Urothelium cell line (cell line): ENCODE data around the gene MYO6.
"Not testable (repeated sequence)": the region's sequence is repeated elsewhere in the genome, so short reads cannot be mapped to it uniquely, and the experiment has no call there.

Experiments used
- DNase-seq: peaks from one replicate; pipeline ENCODE4 v3.0.0; 2011; ENCODE audit warnings: low spot score, mixed read lengths
- FAIRE-seq: peaks from 2 replicates; lab custom pipeline; 2011; peaks lifted over from hg19 to GRCh38; lab: Jason Lieb, UNC

Gene MYO6

GRCh38 chr6:75876152-75876551 is 127.1 kb downstream of the MYO6 start:
- DNase-seq = no peak
- FAIRE-seq = no peak

GRCh38 chr6:75880305-75880704 is 131.3 kb downstream of the MYO6 start:
- FAIRE-seq (no peak), DNase-seq (no peak)

DNA sequence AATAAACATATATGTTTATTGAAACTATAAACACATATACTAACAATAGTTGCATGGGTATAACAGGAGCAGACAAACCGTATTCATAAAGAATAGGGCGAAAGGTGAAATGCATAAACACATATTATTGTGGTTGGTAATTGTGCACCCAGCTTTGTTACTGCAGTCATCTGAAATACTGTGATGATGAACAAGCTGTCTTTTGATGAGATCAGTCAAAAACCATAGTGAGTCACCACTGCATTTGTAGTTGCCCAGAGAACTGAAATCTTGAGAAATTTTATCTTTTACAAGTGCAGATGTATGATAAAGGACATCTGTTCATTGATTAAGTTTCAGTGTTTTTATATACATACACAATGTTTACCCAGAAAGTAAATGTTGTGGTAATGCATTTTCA is 133.7 kb downstream of the MYO6 start:
- DNase-seq = peak; percentile 18
- FAIRE-seq = no peak

DNA sequence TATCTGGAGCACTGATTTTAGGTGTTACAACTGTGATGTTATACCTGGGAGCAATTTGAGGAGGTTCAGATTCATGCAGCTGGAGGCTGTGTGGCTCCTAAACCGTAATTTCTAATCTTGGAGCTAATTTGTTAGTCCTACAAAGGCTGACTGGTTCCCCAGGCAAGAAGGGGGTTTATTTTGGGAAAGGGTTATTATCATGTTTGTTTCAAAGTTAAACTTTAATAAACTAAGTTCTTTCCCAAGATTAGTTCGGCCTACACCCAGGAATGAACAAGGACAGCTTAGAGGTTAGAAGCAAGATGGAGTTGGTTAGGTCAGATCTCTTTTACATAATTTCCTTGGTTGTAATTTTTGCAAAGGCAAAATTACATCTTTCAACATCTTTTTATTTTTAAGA is 135.8 kb downstream of the MYO6 start:
- DNase-seq (no peak), FAIRE-seq (no peak)

DNA sequence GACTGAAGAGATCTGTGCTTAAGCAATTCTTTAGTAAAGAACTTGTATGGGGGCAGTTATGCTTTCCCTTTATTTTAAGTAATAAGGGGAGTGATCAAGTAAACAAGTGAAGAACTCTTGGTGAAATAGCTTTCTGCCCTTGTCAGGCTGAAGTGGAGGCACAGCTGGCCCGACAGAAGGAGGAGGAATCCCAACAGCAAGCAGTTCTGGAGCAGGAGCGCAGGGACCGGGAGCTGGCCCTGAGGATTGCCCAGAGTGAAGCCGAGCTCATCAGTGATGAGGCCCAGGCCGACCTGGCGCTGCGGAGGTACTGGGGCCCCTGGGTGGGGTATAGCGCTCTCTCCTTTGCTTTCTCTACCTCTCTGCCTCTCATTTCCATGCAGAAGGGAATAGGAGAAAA is 143.3 kb downstream of the MYO6 start:
- FAIRE-seq = no peak
- DNase-seq = no peak

GRCh38 chr6:75893058-75893775 is 144.2 kb downstream of the MYO6 start:
- FAIRE-seq = no peak

GRCh38 chr6:75893776-75894152 is 144.7 kb downstream of the MYO6 start:
- DNase-seq (no peak), FAIRE-seq (no peak)

More at GRCh38 chr6:75893058-75893775, 144.2 kb downstream of the MYO6 start:
- peak; percentile 39 for DNase-seq

DNA sequence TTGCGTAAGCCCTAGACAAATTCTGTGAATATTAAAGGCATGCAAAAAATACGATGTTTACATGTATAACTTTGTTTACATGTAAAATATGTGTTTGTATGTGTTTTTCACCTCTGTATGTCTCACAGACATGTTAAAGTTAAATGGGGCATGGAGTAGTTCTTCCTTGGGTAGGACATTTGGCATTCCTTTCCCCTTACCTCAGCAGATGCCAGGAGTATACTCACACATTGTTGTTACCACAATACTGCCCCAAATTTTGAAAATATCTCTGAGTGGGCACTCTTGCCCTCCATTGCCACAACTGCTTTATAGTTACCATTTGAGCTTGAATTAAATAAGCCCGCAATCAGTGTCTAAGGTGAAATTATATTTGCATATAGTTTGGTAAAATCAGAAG is 147.5 kb downstream of the MYO6 start:
- DNase-seq (peak; percentile 14), FAIRE-seq (no peak)

- DNase-seq, FAIRE-seq: not testable (repeated sequence)
Measured at GRCh38 chr6:75900216-75900615, 151.2 kb downstream of the MYO6 start.

GRCh38 chr6:75905129-75905528 is 156.1 kb downstream of the MYO6 start:
- not testable (repeated sequence) for DNase-seq, FAIRE-seq

DNA sequence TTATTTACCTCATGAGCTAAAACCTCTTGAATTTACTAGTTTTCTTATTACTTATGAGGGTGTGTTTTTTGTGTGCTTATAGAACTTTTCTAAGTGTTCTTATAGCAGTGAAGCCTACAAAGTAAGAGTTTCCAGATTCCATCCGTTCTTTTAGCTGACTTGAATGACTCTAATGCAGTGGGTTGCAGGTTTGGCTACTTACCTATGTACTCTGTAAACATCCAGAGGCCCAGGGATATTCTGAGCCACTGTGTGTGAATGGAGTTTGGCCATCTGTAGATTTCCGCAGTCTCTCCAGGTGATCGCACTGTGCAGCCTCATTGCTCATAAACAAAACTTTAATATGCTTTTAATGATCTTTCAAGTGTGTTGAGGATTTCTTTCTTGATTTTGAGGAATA is 157.8 kb downstream of the MYO6 start:
- DNase-seq (no peak), FAIRE-seq (no peak)

GRCh38 chr6:75907444-75907843 is 158.4 kb downstream of the MYO6 start:
- DNase-seq (no peak), FAIRE-seq (no peak)

DNA sequence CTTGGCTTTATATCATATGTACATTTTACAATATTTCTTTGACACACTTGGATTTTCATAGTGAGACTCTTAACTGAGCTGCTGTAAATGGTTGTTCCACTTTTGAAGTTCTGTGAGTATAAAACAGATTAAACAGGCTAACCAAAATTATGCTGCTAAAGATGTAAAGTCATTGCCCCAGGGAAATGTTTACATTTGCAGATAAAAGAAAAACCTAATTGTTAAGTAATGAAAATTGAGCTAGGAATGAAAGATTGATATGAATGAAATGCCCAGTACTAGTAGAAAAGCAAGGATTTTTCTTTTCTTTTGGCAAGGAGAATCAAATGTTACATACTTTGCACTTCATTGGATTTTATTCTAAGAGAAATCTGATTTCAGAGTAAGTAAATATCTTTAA is 164.0 kb downstream of the MYO6 start:
- no peak for FAIRE-seq

GRCh38 chr6:75922226-75922625 is 173.2 kb downstream of the MYO6 start:
- no peak for FAIRE-seq

More for the DNA sequence above, 164.0 kb downstream of the MYO6 start:
- no peak for DNase-seq

DNA sequence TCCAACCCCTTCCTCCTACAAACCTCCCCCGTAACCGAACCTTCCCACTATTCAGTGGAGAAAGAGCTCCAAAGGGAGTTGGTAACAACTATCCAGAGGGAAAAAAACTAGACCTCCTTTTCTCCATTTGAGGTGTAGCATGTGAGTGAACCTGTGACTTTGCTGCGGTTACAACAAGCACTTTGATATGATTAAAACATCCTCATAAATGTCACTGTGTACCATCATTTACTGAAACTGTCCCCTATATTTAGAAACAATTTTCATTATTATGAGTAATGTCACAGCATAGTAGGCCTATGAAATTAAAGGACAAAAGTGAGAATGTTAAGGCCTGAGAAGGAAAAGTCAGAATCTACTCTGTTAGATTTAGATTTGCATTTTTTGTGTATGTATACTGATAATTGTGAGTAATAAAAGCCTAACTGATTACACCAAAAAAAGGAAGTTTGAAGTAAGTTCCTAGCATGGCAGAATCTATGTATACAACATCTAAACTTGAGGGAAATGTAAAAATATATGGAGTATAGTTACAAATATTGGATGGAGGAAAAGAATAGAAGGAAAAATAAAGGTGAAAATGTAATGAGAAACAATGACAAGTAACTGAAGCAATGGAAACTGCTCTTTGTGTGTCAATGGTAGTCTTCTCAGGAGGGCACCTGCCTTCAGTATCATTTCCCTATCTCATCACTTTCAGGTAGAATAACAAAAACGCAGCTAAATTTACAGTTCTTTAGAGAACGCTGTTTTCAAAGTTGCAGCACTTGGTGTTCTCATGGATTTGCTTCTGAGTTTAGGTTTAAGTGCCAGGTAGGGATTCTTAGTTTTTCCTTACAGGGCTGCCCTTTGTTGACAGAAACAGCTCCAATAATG is 177.5 kb downstream of the MYO6 start:
- DNase-seq (no peak), FAIRE-seq (no peak)

More at GRCh38 chr6:75922226-75922625, 173.2 kb downstream of the MYO6 start:
- no peak for DNase-seq

- DNase-seq (no peak), FAIRE-seq (no peak)
Measured at GRCh38 chr6:75931011-75931680, 182.1 kb downstream of the MYO6 start.

- no peak for FAIRE-seq
- DNase-seq = peak; percentile 46
Measured at GRCh38 chr6:75932067-75932466, 183.0 kb downstream of the MYO6 start.

- DNase-seq (no peak), FAIRE-seq (no peak)
Measured at GRCh38 chr6:75933387-75933975, 184.4 kb downstream of the MYO6 start.

DNA sequence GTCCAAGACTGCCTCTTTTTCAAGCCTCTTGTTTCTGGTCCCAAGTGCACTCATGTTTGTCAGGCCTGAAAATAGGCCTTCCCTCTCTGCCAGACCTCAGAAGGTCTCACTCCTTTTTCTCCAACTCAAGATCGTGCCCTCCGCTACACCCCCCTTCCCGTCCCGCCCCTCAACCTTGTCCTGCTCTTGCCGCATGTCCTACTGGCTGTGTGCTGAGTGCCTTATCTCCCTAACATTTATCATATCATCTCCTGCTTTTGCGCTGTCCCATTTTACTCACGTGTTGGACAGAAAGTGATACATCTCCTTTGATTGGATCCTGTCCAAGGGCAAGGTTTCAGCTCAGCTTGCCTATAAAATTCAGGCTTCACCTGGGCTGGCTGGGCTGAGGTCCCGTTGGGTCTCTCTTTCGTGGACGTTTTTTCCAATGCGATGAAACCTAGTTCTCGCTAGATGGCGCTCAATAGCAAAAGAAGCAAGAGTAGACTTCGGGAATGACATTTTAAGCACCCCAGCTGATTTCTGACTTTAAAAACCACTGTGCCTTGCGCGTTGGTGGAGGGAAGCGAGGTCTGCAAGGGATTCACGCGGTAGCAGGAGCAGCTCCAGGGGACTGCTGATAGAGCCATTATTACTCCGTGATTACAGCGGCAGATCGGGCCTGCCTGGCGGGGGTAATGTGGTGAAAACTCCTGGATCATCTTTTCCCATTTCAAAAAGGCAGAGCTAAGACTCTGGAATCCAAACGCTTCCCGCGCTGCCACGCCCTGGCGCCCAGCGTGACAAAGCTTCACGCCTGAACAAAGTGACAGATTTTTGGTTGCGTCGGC is 185.8 kb downstream of the MYO6 start:
- FAIRE-seq = no peak

GRCh38 chr6:75935473-75935793 is 186.4 kb downstream of the MYO6 start:
- FAIRE-seq (no peak), DNase-seq (no peak)

More for the DNA sequence above, 185.8 kb downstream of the MYO6 start:
- peak; percentile 77 for DNase-seq
